Esophagus muscularis mucosa (tissue), 4 donors: ENCODE measurements around the gene ZNF597. TPM values are rescaled to one million over a fixed set of nuclear protein-coding genes. Genes with fewer than 3 reads are reported as not detected.

Source experiments
- DNase-seq: peaks from one replicate; pipeline ENCODE4 v3.0.0-alpha.2; 2017; ENCODE audit errors: extremely low spot score
- H3K27ac ChIP-seq, 4 donors: fragments of 200-600 bp; sonication (generic); replicated peaks in 1 of 4; 1 replicate in 3 of 4; 2 replicates in 1 of 4; pipeline ENCODE4 v1.5.1; 2016 to 2019; ENCODE audit warnings: mild to moderate bottlenecking in 1 of 4
- H3K27me3 ChIP-seq, 4 donors: fragments of 200-600 bp; sonication (generic); one replicate each; pipeline versions ENCODE4 v1.5.1 to v1.6.0; 2016 to 2019
- H3K36me3 ChIP-seq, 4 donors: fragments of 200-600 bp; sonication (generic); one replicate each; pipeline ENCODE4 v1.5.1; 2016 to 2019
- H3K4me1 ChIP-seq, 4 donors: fragments of 200-600 bp; sonication (generic); one replicate each; pipeline ENCODE4 v1.5.1; 2016 to 2019
- H3K4me3 ChIP-seq, 4 donors: fragments of 200-600 bp; sonication (generic); 1 replicate in 2 of 4; 2 replicates in 2 of 4; pipeline ENCODE4 v1.5.1; 2016 to 2019; ENCODE audit warnings: mild to moderate bottlenecking in 4 of 4, moderate library complexity in 1 of 4
- H3K9me3 ChIP-seq, 4 donors: fragments of 200-600 bp; sonication (generic); 1 replicate in 3 of 4; 2 replicates in 1 of 4; pipeline ENCODE4 v1.5.1; 2016 to 2019
- CTCF ChIP-seq, 3 experiments: fragments of 200-600 bp in 2 of 3; fragments of 450-650 bp in 1 of 3; sonication (generic) in 2 of 3; IDR thresholded peaks; one replicate each; pipeline ENCODE4 v1.5.1; 2017 to 2019; ENCODE audit warnings: antibody characterized with exemption in 3 of 3, mild to moderate bottlenecking in 2 of 3, moderate library complexity in 1 of 3
- EP300 ChIP-seq: sonication (generic); formaldehyde crosslinking; IDR thresholded peaks from one replicate; pipeline ENCODE4 v1.6.1; 2017; ENCODE audit warnings: antibody characterized with exemption
- POLR2A ChIP-seq: fragments of 450-650 bp; IDR thresholded peaks from one replicate; pipeline ENCODE4 v1.6.1; 2017; ENCODE audit warnings: antibody characterized with exemption, moderate library complexity, mild to moderate bottlenecking, low read depth
- POLR2AphosphoS5 ChIP-seq, 2 donors: sonication (generic); formaldehyde crosslinking; IDR thresholded peaks; one replicate each; pipeline ENCODE4 v1.6.1; 2017; ENCODE audit warnings: antibody characterized with exemption in 2 of 2
- WGBS: methylation state at CpG from one replicate; pipeline ENCODE4 v1.1.5; 2018; 5-methylcytosine and 5-hydroxymethylcytosine counted together
- intact Hi-C: fragments of 100-400 bp; cut with DNase I; formaldehyde crosslinking; loops from one replicate; pipeline ENCODE4 v1.15.1; 2023
- total RNA-seq, 4 donors: library from RNA; depleted of rRNA; stranded (reverse); fragments of >200 nt; gene quantifications; one replicate each; pipeline versions ENCODE4 v1.1.0 to v1.2.1, GENCODE V29; 2016

Gene ZNF597
- total RNA-seq, 4 donors from 2014 or later = 1.5 to 2.2 (median 1.8) TPM

- no peaks in the 10 kb centered on the region for H3K9me3 ChIP-seq
- intact Hi-C loops = no loop called here
- TF ChIP-seq EP300 = no peak
- no peak for TF ChIP-seq CTCF (IDR thresholded peaks at IDR 0.05)
- no peak for TF ChIP-seq POLR2A
- TF ChIP-seq POLR2AphosphoS5 (IDR thresholded peaks at IDR 0.05) = no peak
- peaks cover 0 to 20% (median 15%) of the 10 kb centered on the region in 4 donors for H3K36me3 ChIP-seq
- no peaks in the 10 kb centered on the region for H3K27me3 ChIP-seq
- peaks cover 11 to 47% (median 36%) of the 10 kb centered on the region in 4 donors for H3K4me1 ChIP-seq
- no peak overlapping the region for H3K27ac ChIP-seq
- WGBS = 82% methylated on average over 10 of the region's 10 CpGs
- H3K4me3 ChIP-seq = no peak overlapping the region
- DNase-seq = no peak
Observed at GRCh38 chr16:3472878-3473595, 29.7 kb upstream of the ZNF597 start.

GRCh38 chr16:3471518-3472176 lies 28.3 kb upstream of the ZNF597 start:
- no peak overlapping the region for H3K4me3 ChIP-seq
- H3K27me3 ChIP-seq = no peaks in the 10 kb centered on the region
- no peak for DNase-seq
- H3K4me1 ChIP-seq = peaks cover 20 to 60% (median 50%) of the 10 kb centered on the region in 4 donors
- peaks cover 0 to 20% (median 15%) of the 10 kb centered on the region in 4 donors for H3K36me3 ChIP-seq
- intact Hi-C loops = no loop called here
- H3K27ac ChIP-seq = no peak overlapping the region
- TF ChIP-seq POLR2A (no peak), POLR2AphosphoS5 (IDR thresholded peaks at IDR 0.05) (no peak), EP300 (no peak), CTCF (IDR thresholded peaks at IDR 0.05) (no peak)
- H3K9me3 ChIP-seq = no peaks in the 10 kb centered on the region
- WGBS = 88% methylated on average over 20 of the region's 20 CpGs

GRCh38 chr16:3470723-3471122 lies 27.4 kb upstream of the ZNF597 start:
- Histone ChIP-seq H3K4me3 (no peak overlapping the region), H3K27me3 (no peaks in the 10 kb centered on the region), H3K9me3 (no peaks in the 10 kb centered on the region), H3K4me1 (peaks cover 23 to 61% (median 54%) of the 10 kb centered on the region in 4 donors), H3K36me3 (peaks cover 0 to 25% (median 17%) of the 10 kb centered on the region in 4 donors), H3K27ac (no peak overlapping the region)
- DNase-seq = no peak
- TF ChIP-seq EP300 (no peak), CTCF (IDR thresholded peaks at IDR 0.05) (no peak)
- intact Hi-C loops = no loop called here
- 89% methylated on average over 9 of the region's 9 CpGs for WGBS

- Histone ChIP-seq H3K27me3 (no peaks in the 10 kb centered on the region), H3K4me3 (no peak overlapping the region), H3K4me1 (peaks cover 23 to 63% (median 54%) of the 10 kb centered on the region in 4 donors), H3K36me3 (peaks cover 0 to 30% (median 20%) of the 10 kb centered on the region in 4 donors), H3K27ac (no peak overlapping the region), H3K9me3 (no peaks in the 10 kb centered on the region)
- WGBS = 96% methylated on average over 5 of the region's 7 CpGs
- intact Hi-C loops = no loop called here
- DNase-seq = no peak
- TF ChIP-seq POLR2AphosphoS5 (IDR thresholded peaks at IDR 0.05) (no peak), EP300 (no peak), CTCF (IDR thresholded peaks at IDR 0.05) (no peak)
Observed at GRCh38 chr16:3469736-3470135, 26.4 kb upstream of the ZNF597 start.
